H9 (cell line): ENCODE data around the gene PGBD2. TPM values are rescaled to one million over a fixed set of nuclear protein-coding genes. Genes with fewer than 3 reads are reported as not detected.
A peak's percentile ranks its signal among the peaks of the same experiment; 100 is the strongest.

Source experiments
- DNase-seq: peaks from one replicate; pipeline ENCODE4 v3.0.0-alpha.2; 2017
- H2AFZ ChIP-seq: one replicate; pipeline ENCODE4 v1.6.1; 2013; ENCODE audit warnings: mild to moderate bottlenecking, low read length, control low read depth, moderate library complexity
- H2AK5ac ChIP-seq: 2 replicates; pipeline ENCODE4 v1.6.1; 2013; ENCODE audit warnings: low read length, control low read depth, mixed read lengths; ENCODE audit not compliant: insufficient read length
- H2BK120ac ChIP-seq: one replicate; pipeline ENCODE4 v1.6.1; 2013; ENCODE audit warnings: low read depth, mild to moderate bottlenecking, low read length, control low read depth, inconsistent platforms; ENCODE audit not compliant: poor library complexity, severe bottlenecking
- H2BK12ac ChIP-seq: 2 replicates; pipeline ENCODE4 v1.6.1; 2013; ENCODE audit warnings: low read length, control low read depth, mixed read lengths, low read depth; ENCODE audit not compliant: insufficient read length
- H2BK15ac ChIP-seq: 2 replicates; pipeline ENCODE4 v1.6.1; 2013; ENCODE audit warnings: low read depth, low read length, control low read depth
- H2BK20ac ChIP-seq: one replicate; pipeline ENCODE4 v1.6.1; 2013; ENCODE audit warnings: low read depth, mild to moderate bottlenecking, low read length, control low read depth, inconsistent platforms; ENCODE audit not compliant: poor library complexity, severe bottlenecking
- H2BK5ac ChIP-seq: 2 replicates; pipeline ENCODE4 v1.6.1; 2013; ENCODE audit warnings: low read length, control low read depth, mixed read lengths; ENCODE audit not compliant: insufficient read length
- H3K14ac ChIP-seq: 2 replicates; pipeline ENCODE4 v1.6.1; 2013; ENCODE audit warnings: low read length, control low read depth; ENCODE audit not compliant: insufficient read depth
- H3K18ac ChIP-seq: 2 replicates; pipeline ENCODE4 v1.6.1; 2013; ENCODE audit warnings: low read depth, mild to moderate bottlenecking, mixed read lengths, low read length, control low read depth; ENCODE audit not compliant: insufficient read length
- H3K23ac ChIP-seq: 2 replicates; pipeline ENCODE4 v1.6.1; 2013; ENCODE audit warnings: low read length, control low read depth, mixed read lengths, low read depth; ENCODE audit not compliant: insufficient read length
- H3K23me2 ChIP-seq: 2 replicates; pipeline ENCODE4 v1.6.1; 2013; ENCODE audit warnings: low read depth, mild to moderate bottlenecking, mixed read lengths, low read length, control low read depth; ENCODE audit not compliant: insufficient read length, poor library complexity, severe bottlenecking
- H3K27ac ChIP-seq: 2 replicates; pipeline ENCODE4 v1.5.1; 2013; ENCODE audit warnings: low read length, control low read depth, mixed read lengths, low read depth; ENCODE audit not compliant: insufficient read length
- H3K27me3 ChIP-seq: 2 replicates; pipeline ENCODE4 v1.6.1; 2013; ENCODE audit warnings: low read length, control low read depth, inconsistent platforms; ENCODE audit not compliant: insufficient read depth
- H3K4ac ChIP-seq: 2 replicates; pipeline ENCODE4 v1.6.1; 2013; ENCODE audit warnings: low read depth, mild to moderate bottlenecking, control low read depth, inconsistent platforms, low read length, moderate library complexity
- H3K4me1 ChIP-seq: 2 replicates; pipeline ENCODE4 v1.6.1; 2013; ENCODE audit warnings: low read length, control low read depth, inconsistent platforms; ENCODE audit not compliant: insufficient read depth
- H3K4me2 ChIP-seq: 2 replicates; pipeline ENCODE4 v1.6.1; 2013; ENCODE audit warnings: low read length, control low read depth, mixed read lengths; ENCODE audit not compliant: insufficient read length, insufficient read depth
- H3K56ac ChIP-seq: 2 replicates; pipeline ENCODE4 v1.6.1; 2013; ENCODE audit warnings: low read depth, mild to moderate bottlenecking, mixed read lengths, low read length, control low read depth; ENCODE audit not compliant: insufficient read length
- H3K79me1 ChIP-seq: 2 replicates; pipeline ENCODE4 v1.6.1; 2013; ENCODE audit warnings: low read depth, mild to moderate bottlenecking, moderate library complexity, low read length, control low read depth, inconsistent platforms; ENCODE audit not compliant: insufficient read depth, poor library complexity, severe bottlenecking
- H3K79me2 ChIP-seq: 2 replicates; pipeline ENCODE4 v1.6.1; 2013; ENCODE audit warnings: low read length, control low read depth, inconsistent platforms; ENCODE audit not compliant: insufficient read depth
- H3K9ac ChIP-seq: 2 replicates; pipeline ENCODE4 v1.6.1; 2013; ENCODE audit warnings: low read length, control low read depth, mixed read lengths; ENCODE audit not compliant: insufficient read length; ENCODE audit errors: extremely low read depth
- H3K9me3 ChIP-seq: one replicate; pipeline ENCODE4 v1.6.1; 2013; ENCODE audit warnings: low read depth, low read length, inconsistent platforms; ENCODE audit not compliant: control insufficient read depth
- H3T11ph ChIP-seq: one replicate; pipeline ENCODE4 v1.6.1; 2013; ENCODE audit warnings: mild to moderate bottlenecking, low read length, control low read depth, inconsistent platforms
- H4K20me1 ChIP-seq: one replicate; pipeline ENCODE4 v1.6.1; 2013; ENCODE audit not compliant: control insufficient read depth, insufficient read length, insufficient read depth
- H4K5ac ChIP-seq: 2 replicates; pipeline ENCODE4 v1.6.1; 2013; ENCODE audit warnings: low read depth, mild to moderate bottlenecking, mixed read lengths, low read length, control low read depth; ENCODE audit not compliant: insufficient read length
- H4K8ac ChIP-seq: replicated peaks from 2 replicates; pipeline ENCODE4 v1.6.1; 2013; ENCODE audit warnings: low read length, control low read depth, mixed read lengths, low read depth; ENCODE audit not compliant: insufficient read length
- H4K91ac ChIP-seq: 2 replicates; pipeline ENCODE4 v1.6.1; 2013; ENCODE audit warnings: low read depth, mild to moderate bottlenecking, moderate library complexity, mixed read lengths, low read length, control low read depth; ENCODE audit not compliant: insufficient read length
- H3K27ac Mint-ChIP-seq, 3 experiments: 2 replicates in 2 of 3; 3 replicates in 1 of 3; pipeline ENCODE4 v1.8.0; 2020 to 2021; ENCODE audit warnings: mixed read lengths in 3 of 3, mild to moderate bottlenecking in 1 of 3, moderate library complexity in 1 of 3
- H3K27me3 Mint-ChIP-seq: 2 replicates; pipeline ENCODE4 v1.8.0; 2021; ENCODE audit warnings: low read depth, mild to moderate bottlenecking, moderate library complexity, mixed read lengths
- H3K36me3 Mint-ChIP-seq, 3 experiments: 2 replicates in 2 of 3; 3 replicates in 1 of 3; pipeline ENCODE4 v1.8.0; 2020 to 2021; ENCODE audit warnings: low read depth in 3 of 3, mixed read lengths in 3 of 3; ENCODE audit not compliant: insufficient read depth in 1 of 3
- H3K4me1 Mint-ChIP-seq, 2 experiments: 2 replicates each; pipeline ENCODE4 v1.8.0; 2020; ENCODE audit warnings: mixed read lengths in 2 of 2
- H3K4me3 Mint-ChIP-seq, 2 experiments: 2 replicates in 1 of 2; 3 replicates in 1 of 2; pipeline ENCODE4 v1.8.0; 2020 to 2021; ENCODE audit warnings: mild to moderate bottlenecking in 2 of 2, mixed read lengths in 2 of 2, moderate library complexity in 1 of 2
- H3K9me3 Mint-ChIP-seq, 2 experiments: 2 replicates in 1 of 2; 3 replicates in 1 of 2; pipeline ENCODE4 v1.8.0; 2020; ENCODE audit warnings: mild to moderate bottlenecking in 2 of 2, mixed read lengths in 2 of 2, moderate library complexity in 1 of 2
- CTCF ChIP-seq: fragments of 200-600 bp; sonication (generic); conservative IDR thresholded peaks from 3 replicates; pipeline ENCODE4 v1.8.0; 2021; ENCODE audit warnings: antibody characterized with exemption, mild to moderate bottlenecking
- WGBS: extraction: QIAGEN DNeasy Blood & Tissue Kit; methylation state at CpG from one replicate; pipeline ENCODE4 v1.1.7; 2013; ENCODE audit warnings: missing lambda C conversion rate, low lambda C conversion rate, mixed read lengths; ENCODE audit not compliant: insufficient read length; ENCODE audit errors: extremely low coverage; 5-methylcytosine and 5-hydroxymethylcytosine counted together
- total RNA-seq: library from RNA; stranded (reverse); gene quantifications from 2 replicates; pipeline ENCODE4 v1.2.1, GENCODE V29; 2021

PGBD2 gene
- total RNA-seq, 1 experiment from 2014 or later = 10.4 TPM

GRCh38 chr1:248884632-248885295 lies 21.3 kb upstream of the PGBD2 start:
- H3K79me2 ChIP-seq = no peaks in the 10 kb centered on the region
- H3K14ac ChIP-seq = no peak overlapping the region
- no peak overlapping the region for H4K8ac ChIP-seq
- H3K27me3 ChIP-seq = no peaks in the 10 kb centered on the region
- no peak overlapping the region for H3K56ac ChIP-seq
- no peak overlapping the region for H3K18ac ChIP-seq
- peaks cover 13 to 20% of the 10 kb centered on the region in 2 experiments for H3K4me1 Mint-ChIP-seq
- no peaks in the 10 kb centered on the region for H3K27me3 Mint-ChIP-seq
- H3K4me3 Mint-ChIP-seq = 0 out of 5 replicates have a peak overlapping the region, but pooled peaks of 1 of the 2 experiments have one; percentile 17
- no peak overlapping the region for H3K27ac ChIP-seq
- WGBS = no CpG with 5 or more reads among the region's 1 CpG
- no peak overlapping the region for H2AK5ac ChIP-seq
- peak overlapping the region in 1 of 3 experiments; percentile 56; a peak in 2 of 7 replicates for H3K27ac Mint-ChIP-seq
- no peak overlapping the region for H2AFZ ChIP-seq
- no peak overlapping the region for H3K9ac ChIP-seq
- H2BK12ac ChIP-seq = no peak overlapping the region
- peak; percentile 56 for TF ChIP-seq CTCF
- no peak overlapping the region for H2BK15ac ChIP-seq
- H3K79me1 ChIP-seq = no peaks in the 10 kb centered on the region
- no peak overlapping the region for H2BK120ac ChIP-seq
- H3K4me2 ChIP-seq = no peak overlapping the region
- H3K9me3 Mint-ChIP-seq = no peaks in the 10 kb centered on the region
- H4K5ac ChIP-seq = no peak overlapping the region
- H3K4ac ChIP-seq = no peak overlapping the region
- H3K4me1 ChIP-seq = no peaks in the 10 kb centered on the region
- no peak overlapping the region for H4K91ac ChIP-seq
- no peaks in the 10 kb centered on the region for H3K23me2 ChIP-seq
- DNase-seq = no peak
- H3K9me3 ChIP-seq = no peaks in the 10 kb centered on the region
- no peak overlapping the region for H2BK5ac ChIP-seq
- no peaks in the 10 kb centered on the region for H3K36me3 Mint-ChIP-seq
- H3T11ph ChIP-seq = no peak overlapping the region
- no peak overlapping the region for H3K23ac ChIP-seq
- H4K20me1 ChIP-seq = no peaks in the 10 kb centered on the region
- H2BK20ac ChIP-seq = no peak overlapping the region
